Measurements from ENCODE around the gene ITCH.

ITCH gene

GRCh38 chr20:34560141-34560523 is 197.1 kb downstream of the ITCH start:
- peak; percentile 52 for DNase-seq

DNA sequence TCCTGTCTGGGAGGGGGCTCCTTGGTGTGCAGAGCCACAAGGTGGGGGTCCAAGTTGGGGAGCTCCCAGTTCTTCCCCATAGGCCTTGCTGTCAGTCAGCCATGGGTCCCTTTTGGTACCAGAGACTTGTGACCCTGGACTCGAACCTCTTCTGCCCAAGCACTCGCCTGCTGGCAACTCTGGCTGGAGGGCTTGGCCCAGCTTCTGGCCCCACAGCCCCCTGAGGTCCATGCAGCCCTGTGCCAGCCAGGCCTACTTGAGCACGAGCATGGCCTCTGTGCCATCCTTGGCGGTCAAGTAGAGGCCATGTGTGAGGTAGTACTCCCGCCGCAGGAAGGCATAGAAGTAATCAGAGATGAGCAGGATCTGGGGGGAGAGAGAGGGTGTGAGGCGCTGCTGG is 197.5 kb downstream of the ITCH start:
- DNase-seq, result no peak

All from midbrain (tissue), 1 donor.